OCI-LY1 (cell line): ENCODE results near the gene FNBP1.

Experiments used
- H2AFZ ChIP-seq: fragments of 200-600 bp; sonication (generic), shearing (Covaris generic); 2 replicates; pipeline ENCODE4 v1.6.0; 2014; ENCODE audit warnings: antibody characterized with exemption, mild to moderate bottlenecking, low read length
- H3F3A ChIP-seq: fragments of 200-600 bp; sonication (generic), shearing (Covaris generic); 2 replicates; pipeline ENCODE4 v1.6.0; 2014; ENCODE audit warnings: mild to moderate bottlenecking, antibody characterized with exemption, low read length, moderate library complexity; ENCODE audit not compliant: insufficient read depth
- H3K27ac ChIP-seq: fragments of 200-600 bp; sonication (generic); 2 replicates; pipeline ENCODE4 v1.5.1; 2014; ENCODE audit warnings: low read length, mixed run types, mild to moderate bottlenecking, low read depth; ENCODE audit not compliant: poor library complexity, severe bottlenecking
- H3K27me3 ChIP-seq: fragments of 200-600 bp; sonication (generic); 2 replicates; pipeline ENCODE4 v1.6.0; 2014; ENCODE audit warnings: antibody characterized with exemption, mild to moderate bottlenecking, low read length, moderate library complexity; ENCODE audit not compliant: insufficient read depth
- H3K36me3 ChIP-seq: fragments of 200-600 bp; sonication (generic); 2 replicates; pipeline ENCODE4 v1.6.1; 2014; ENCODE audit warnings: mild to moderate bottlenecking, antibody characterized with exemption, low read length, moderate library complexity, mixed read lengths; ENCODE audit not compliant: insufficient read depth
- H3K4me1 ChIP-seq: fragments of 200-600 bp; sonication (generic); 2 replicates; pipeline ENCODE4 v1.5.1; 2014; ENCODE audit warnings: mild to moderate bottlenecking, low read length, moderate library complexity; ENCODE audit not compliant: insufficient read depth, severe bottlenecking
- H3K4me2 ChIP-seq: fragments of 200-600 bp; sonication (generic), shearing (Covaris generic); 2 replicates; pipeline ENCODE4 v1.6.1; 2014; ENCODE audit warnings: low read length
- H3K4me3 ChIP-seq: fragments of 200-600 bp; sonication (generic); 2 replicates; pipeline ENCODE4 v1.5.1; 2014; ENCODE audit warnings: low read length, low read depth, mild to moderate bottlenecking, mixed read lengths; ENCODE audit not compliant: poor library complexity, severe bottlenecking
- H3K79me2 ChIP-seq: fragments of 200-600 bp; shearing (Covaris generic); 2 replicates; pipeline ENCODE4 v1.6.1; 2016; ENCODE audit warnings: mixed run types, low read length, mixed read lengths; ENCODE audit not compliant: insufficient read depth
- H3K9ac ChIP-seq: fragments of 200-600 bp; sonication (generic), shearing (Covaris generic); 2 replicates; pipeline ENCODE4 v1.6.1; 2014; ENCODE audit warnings: mild to moderate bottlenecking, low read length, mixed read lengths
- H3K9me2 ChIP-seq: fragments of 200-600 bp; sonication (generic), shearing (Covaris generic); 2 replicates; pipeline ENCODE4 v1.6.1; 2014; ENCODE audit warnings: low read depth, mild to moderate bottlenecking, low read length, mixed read lengths
- H3K9me3 ChIP-seq: fragments of 200-600 bp; shearing (Covaris generic); 2 replicates; pipeline ENCODE4 v1.6.1; 2014; ENCODE audit warnings: low read length, mixed read lengths
- H4K20me1 ChIP-seq: fragments of 200-600 bp; sonication (generic), shearing (Covaris generic); 2 replicates; pipeline ENCODE4 v1.6.0; 2016; ENCODE audit warnings: mild to moderate bottlenecking, low read length; ENCODE audit not compliant: insufficient read depth
- CTCF ChIP-seq: fragments of 200-600 bp; sonication (generic), shearing (Covaris generic); IDR thresholded peaks from 2 replicates; pipeline ENCODE4 v1.5.1; 2017; ENCODE audit warnings: mild to moderate bottlenecking, antibody characterized with exemption, low read length, moderate library complexity, mixed read lengths
- EZH2 ChIP-seq: fragments of 200-600 bp; sonication (generic), shearing (Covaris generic); IDR thresholded peaks from 2 replicates; pipeline ENCODE4 v1.8.0; 2017; ENCODE audit warnings: borderline replicate concordance, mixed run types, mild to moderate bottlenecking, antibody characterized with exemption, low read length, moderate library complexity, mixed read lengths

The FNBP1 gene

DNA sequence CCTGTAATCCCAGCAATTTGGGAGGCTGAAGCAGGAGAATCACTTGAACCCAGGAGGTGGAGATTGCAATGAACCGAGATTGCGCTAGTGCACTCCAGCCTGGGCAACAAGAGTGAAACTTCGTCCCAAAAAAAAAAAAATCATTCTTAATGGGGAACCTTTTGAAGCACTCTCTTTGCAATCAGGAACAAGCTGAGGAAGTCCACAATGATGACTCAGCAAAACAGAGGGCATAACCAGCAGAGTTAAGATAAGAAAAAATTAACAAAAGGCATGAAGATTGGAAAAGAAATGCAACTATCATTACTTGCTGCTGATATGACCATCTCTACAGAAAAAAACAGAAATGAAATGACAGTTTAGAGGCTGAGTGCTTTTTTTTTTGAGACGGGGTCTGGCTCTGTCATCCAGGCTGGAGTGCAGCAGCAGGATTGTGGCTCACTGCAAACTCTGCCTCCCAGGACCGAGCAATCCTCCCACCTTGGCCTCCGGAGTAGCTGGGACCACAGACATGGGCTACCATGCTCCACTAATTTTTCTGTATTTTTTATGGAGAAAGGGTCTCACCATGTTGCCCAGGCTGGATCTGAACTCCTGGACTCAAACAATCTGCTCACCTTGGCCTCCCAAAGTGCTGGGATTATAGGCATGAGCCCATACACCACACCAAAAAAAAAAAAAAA lies 88.0 kb downstream of the FNBP1 start:
- Histone ChIP-seq H3K9ac (no peak overlapping the region), H2AFZ (no peak overlapping the region), H3K4me2 (no peak overlapping the region)

GRCh38 chr9:129953736-129954135 lies 89.3 kb downstream of the FNBP1 start:
- Histone ChIP-seq H3K9me2 (no peaks in the 10 kb centered on the region), H2AFZ (no peak overlapping the region), H3F3A (no peaks in the 10 kb centered on the region), H3K36me3 (no peaks in the 10 kb centered on the region), H3K27ac (no peak overlapping the region), H3K79me2 (no peaks in the 10 kb centered on the region), H3K4me3 (no peak overlapping the region), H3K9ac (no peak overlapping the region), H3K9me3 (no peaks in the 10 kb centered on the region), H4K20me1 (no peaks in the 10 kb centered on the region), H3K4me1 (peaks cover 6% of the 10 kb centered on the region), H3K4me2 (no peak overlapping the region), H3K27me3 (no peaks in the 10 kb centered on the region)
- TF ChIP-seq EZH2 (no peak), CTCF (no peak)

More for the DNA sequence above, 88.0 kb downstream of the FNBP1 start:
- Histone ChIP-seq H3K9me3 (no peaks in the 10 kb centered on the region), H3K27ac (no peak overlapping the region), H3K36me3 (no peaks in the 10 kb centered on the region), H3K4me1 (peaks cover 6% of the 10 kb centered on the region), H3K27me3 (no peaks in the 10 kb centered on the region), H4K20me1 (no peaks in the 10 kb centered on the region), H3K79me2 (no peaks in the 10 kb centered on the region), H3F3A (no peaks in the 10 kb centered on the region), H3K9me2 (no peaks in the 10 kb centered on the region), H3K4me3 (no peak overlapping the region)
- TF ChIP-seq CTCF (no peak), EZH2 (no peak)

GRCh38 chr9:129952337-129952736 lies 90.7 kb downstream of the FNBP1 start:
- peaks cover 6% of the 10 kb centered on the region for H3K4me1 ChIP-seq
- H3K9me2 ChIP-seq = no peaks in the 10 kb centered on the region
- no peaks in the 10 kb centered on the region for H3F3A ChIP-seq
- H3K36me3 ChIP-seq = no peaks in the 10 kb centered on the region
- no peak overlapping the region for H3K9ac ChIP-seq
- H4K20me1 ChIP-seq = no peaks in the 10 kb centered on the region
- no peaks in the 10 kb centered on the region for H3K27me3 ChIP-seq
- H3K27ac ChIP-seq = no peak overlapping the region
- TF ChIP-seq EZH2 = no peak
- no peak for TF ChIP-seq CTCF
- H3K9me3 ChIP-seq = no peaks in the 10 kb centered on the region
- no peaks in the 10 kb centered on the region for H3K79me2 ChIP-seq
- no peak overlapping the region for H3K4me2 ChIP-seq
- H3K4me3 ChIP-seq = no peak overlapping the region
- no peak overlapping the region for H2AFZ ChIP-seq
